Lung (tissue), 12 donors: ENCODE results near the gene CDKN1A. TPM values are rescaled to one million over a fixed set of nuclear protein-coding genes. Genes with fewer than 3 reads are reported as not detected.

Experiments
- ATAC-seq: fragments of 200-7000 bp; cut with Tn5 transposase; one replicate; pipeline ENCODE4 v1.9.1; 2020; ENCODE audit warnings: moderate number of reproducible peaks; ENCODE audit not compliant: insufficient read depth, low FRiP score
- DNase-seq, 3 donors: peaks; one replicate each; pipeline ENCODE4 v3.0.0-alpha.2; 2013 to 2017
- H3K27ac ChIP-seq, 2 donors: one replicate each; pipeline ENCODE4 v1.5.1; 2013; ENCODE audit warnings: mild to moderate bottlenecking in 2 of 2, moderate library complexity in 2 of 2, control low read depth in 1 of 2, inconsistent platforms in 1 of 2, low read depth in 1 of 2, low read length in 1 of 2
- H3K27me3 ChIP-seq, 3 donors: one replicate each; pipeline ENCODE4 v1.5.1; 2013; ENCODE audit warnings: low read length in 2 of 3; ENCODE audit not compliant: control insufficient read depth in 3 of 3, insufficient read depth in 3 of 3
- H3K36me3 ChIP-seq, 4 donors: one replicate each; pipeline ENCODE4 v1.5.1; 2013; ENCODE audit warnings: low read length in 4 of 4, mild to moderate bottlenecking in 1 of 4, moderate library complexity in 1 of 4; ENCODE audit not compliant: control insufficient read depth in 4 of 4, insufficient read depth in 4 of 4
- H3K4me1 ChIP-seq, 5 donors: one replicate each; pipeline ENCODE4 v1.5.1; 2013; ENCODE audit warnings: low read length in 5 of 5, mild to moderate bottlenecking in 2 of 5, moderate library complexity in 1 of 5; ENCODE audit not compliant: control insufficient read depth in 5 of 5, insufficient read depth in 5 of 5
- H3K4me3 ChIP-seq: one replicate; pipeline ENCODE4 v1.5.1; 2013; ENCODE audit warnings: mild to moderate bottlenecking, control low read depth, moderate library complexity
- H3K9ac ChIP-seq, 2 donors: one replicate each; pipeline ENCODE4 v1.5.1; 2013; ENCODE audit warnings: low read length in 2 of 2, control low read depth in 1 of 2; ENCODE audit not compliant: insufficient read depth in 1 of 2
- H3K9me3 ChIP-seq, 4 donors: one replicate each; pipeline ENCODE4 v1.5.1; 2013; ENCODE audit warnings: low read length in 3 of 4, mild to moderate bottlenecking in 1 of 4, moderate library complexity in 1 of 4; ENCODE audit not compliant: control insufficient read depth in 4 of 4, insufficient read depth in 3 of 4
- WGBS, 2 donors: extraction: QIAGEN DNeasy Blood & Tissue Kit; methylation state at CpG; one replicate each; pipeline ENCODE4 v1.1.7; 2013; 5-methylcytosine and 5-hydroxymethylcytosine counted together
- polyA plus RNA-seq, 2 donors: library from polyadenylated mRNA; stranded (reverse); fragments of 200-250 nt; gene quantifications; one replicate each; pipeline ENCODE4 v1.2.1, GENCODE V29; 2013
- total RNA-seq, 2 donors: library from RNA; depleted of rRNA in 1 of 2; stranded (reverse); fragments of >200 nt in 1 of 2; gene quantifications; one replicate each; pipeline ENCODE4 v1.2.1, GENCODE V29; 2014 to 2021
- TF ChIP-seq, protein P1 (sequence below): IDR thresholded peaks from 2 replicates; pipeline ENCODE4 v1.5.1; 2012; ENCODE audit warnings: mild to moderate bottlenecking; ENCODE audit errors: control extremely low read depth, extremely low read depth
- donor health status: control.
- donor health status: control.
- donor health status: Bipolar disorder and iron deficiency.
- donor health status: healthy.
- donor health status: DM: yes; HTN: yes; CAD: no.

Gene CDKN1A
- total and polyA plus RNA-seq, 4 donors, result 35.3 to 183 (median 66.2) TPM

DNA sequence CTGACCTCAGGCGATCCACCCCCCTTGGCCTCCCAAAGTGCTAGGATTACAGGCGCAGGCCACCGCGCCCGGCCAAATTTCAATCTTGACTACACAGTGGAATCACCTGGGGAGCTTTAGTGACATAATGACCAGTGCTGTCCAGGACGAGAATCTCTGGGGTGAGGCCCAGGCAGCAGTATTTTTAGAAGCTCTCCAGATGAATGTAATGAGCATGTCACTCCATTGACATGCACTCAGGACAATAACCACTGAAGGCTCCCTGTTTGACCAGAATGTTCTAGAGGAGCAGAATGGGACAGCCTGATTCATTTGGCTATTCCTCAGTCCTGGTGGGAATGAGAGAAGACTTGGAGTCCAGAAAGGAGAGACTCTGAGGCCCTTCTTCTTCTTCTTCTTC is 45.1 kb upstream of the CDKN1A start:
- no peaks in the 10 kb centered on the region for H3K27me3 ChIP-seq
- H3K9me3 ChIP-seq, result no peaks in the 10 kb centered on the region
- TF ChIP-seq, protein P1, sequence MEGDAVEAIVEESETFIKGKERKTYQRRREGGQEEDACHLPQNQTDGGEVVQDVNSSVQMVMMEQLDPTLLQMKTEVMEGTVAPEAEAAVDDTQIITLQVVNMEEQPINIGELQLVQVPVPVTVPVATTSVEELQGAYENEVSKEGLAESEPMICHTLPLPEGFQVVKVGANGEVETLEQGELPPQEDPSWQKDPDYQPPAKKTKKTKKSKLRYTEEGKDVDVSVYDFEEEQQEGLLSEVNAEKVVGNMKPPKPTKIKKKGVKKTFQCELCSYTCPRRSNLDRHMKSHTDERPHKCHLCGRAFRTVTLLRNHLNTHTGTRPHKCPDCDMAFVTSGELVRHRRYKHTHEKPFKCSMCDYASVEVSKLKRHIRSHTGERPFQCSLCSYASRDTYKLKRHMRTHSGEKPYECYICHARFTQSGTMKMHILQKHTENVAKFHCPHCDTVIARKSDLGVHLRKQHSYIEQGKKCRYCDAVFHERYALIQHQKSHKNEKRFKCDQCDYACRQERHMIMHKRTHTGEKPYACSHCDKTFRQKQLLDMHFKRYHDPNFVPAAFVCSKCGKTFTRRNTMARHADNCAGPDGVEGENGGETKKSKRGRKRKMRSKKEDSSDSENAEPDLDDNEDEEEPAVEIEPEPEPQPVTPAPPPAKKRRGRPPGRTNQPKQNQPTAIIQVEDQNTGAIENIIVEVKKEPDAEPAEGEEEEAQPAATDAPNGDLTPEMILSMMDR, result no peak
- H3K4me1 ChIP-seq, result peaks cover 0 to 11% (median 3%) of the 10 kb centered on the region in 5 donors
- DNase-seq (no peak), ATAC-seq (no peak)
- no peaks in the 10 kb centered on the region for H3K36me3 ChIP-seq
- 92 to 97% methylated on average over 6 of the region's 6 CpGs for WGBS, 2 donors
- peak overlapping the region in 1 of 2 donors; percentile 14 for H3K27ac ChIP-seq
- no peak overlapping the region for H3K4me3 ChIP-seq
- no peak overlapping the region for H3K9ac ChIP-seq

DNA sequence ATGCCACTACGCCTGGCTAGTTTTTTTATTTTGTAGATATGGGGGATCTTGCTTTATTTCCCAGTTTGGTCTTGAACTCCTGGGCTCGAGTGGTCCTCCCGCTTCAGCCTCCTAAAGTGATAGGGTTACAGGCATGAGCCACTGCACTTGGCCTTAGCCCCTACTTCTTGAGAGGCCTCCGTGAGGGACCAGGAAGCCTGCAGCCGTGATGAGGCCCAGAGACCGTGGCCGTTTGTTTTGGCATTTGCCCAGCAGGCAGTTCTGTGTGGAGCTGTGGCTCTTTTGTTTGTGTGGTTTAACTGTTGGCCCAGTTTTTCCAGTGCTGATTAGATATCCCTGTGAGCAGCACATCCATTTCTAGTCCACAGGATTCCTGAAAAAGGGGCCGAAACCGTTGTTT is 44.6 kb upstream of the CDKN1A start:
- Histone ChIP-seq H3K27ac (peak overlapping the region in 1 of 2 donors; percentile 14), H3K36me3 (no peaks in the 10 kb centered on the region), H3K4me3 (no peak overlapping the region), H3K27me3 (no peaks in the 10 kb centered on the region), H3K9me3 (no peaks in the 10 kb centered on the region), H3K9ac (no peak overlapping the region), H3K4me1 (peaks cover 0 to 11% (median 3%) of the 10 kb centered on the region in 5 donors)
- peak; percentile 61 to 83 (median 65) for DNase-seq
- 41 to 47% methylated on average over 9 of the region's 9 CpGs for WGBS, 2 donors
- ATAC-seq, result peak; percentile 48
- TF ChIP-seq, protein P1, result no peak

DNA sequence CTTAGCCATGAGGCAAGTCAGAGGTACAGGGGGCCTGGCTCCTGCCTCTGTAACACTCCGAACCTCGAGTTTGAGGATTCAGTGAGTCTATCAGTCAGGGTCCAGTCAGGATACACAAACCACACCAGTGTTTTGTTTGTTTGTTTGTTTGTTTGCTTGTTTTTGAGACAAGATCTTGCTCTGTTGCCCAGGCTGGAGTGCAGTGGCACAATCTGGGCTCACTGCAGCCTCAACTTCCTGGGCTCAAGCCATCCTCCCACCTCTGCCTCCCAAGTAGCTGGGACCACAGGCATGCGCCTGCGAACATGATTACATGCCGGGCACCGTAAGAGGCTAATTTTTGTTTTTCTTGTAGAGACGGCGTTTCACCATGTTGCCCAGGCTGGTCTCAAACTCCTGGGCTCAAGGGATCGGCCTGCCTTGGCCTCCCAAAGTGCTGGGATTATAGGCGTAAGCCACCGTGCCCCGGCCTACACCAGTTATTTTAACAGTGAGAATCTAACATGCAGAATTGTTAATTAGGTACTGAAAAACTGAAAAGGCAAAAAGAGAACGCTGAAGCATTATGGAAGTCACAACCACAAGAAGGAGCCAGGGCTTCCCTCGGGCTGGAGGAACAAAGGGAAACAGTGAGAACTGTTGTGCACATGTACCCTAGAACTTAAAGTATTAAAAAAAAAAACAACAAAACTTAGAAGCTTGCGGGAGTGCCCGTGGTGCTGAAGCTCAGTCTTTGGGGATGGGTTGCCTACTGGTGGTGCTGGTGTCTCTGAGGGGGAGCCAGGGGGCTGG is 44.0 kb upstream of the CDKN1A start:
- ATAC-seq (no peak), DNase-seq (no peak)
- H3K36me3 ChIP-seq, result no peaks in the 10 kb centered on the region
- no peak overlapping the region for H3K9ac ChIP-seq
- TF ChIP-seq, protein P1, result no peak
- no peak overlapping the region for H3K27ac ChIP-seq
- 82 to 86% methylated on average over 16 of the region's 16 CpGs for WGBS, 2 donors
- H3K4me3 ChIP-seq, result no peak overlapping the region
- no peaks in the 10 kb centered on the region for H3K9me3 ChIP-seq
- H3K4me1 ChIP-seq, result peaks cover 0 to 11% (median 0%) of the 10 kb centered on the region in 5 donors
- H3K27me3 ChIP-seq, result no peaks in the 10 kb centered on the region

DNA sequence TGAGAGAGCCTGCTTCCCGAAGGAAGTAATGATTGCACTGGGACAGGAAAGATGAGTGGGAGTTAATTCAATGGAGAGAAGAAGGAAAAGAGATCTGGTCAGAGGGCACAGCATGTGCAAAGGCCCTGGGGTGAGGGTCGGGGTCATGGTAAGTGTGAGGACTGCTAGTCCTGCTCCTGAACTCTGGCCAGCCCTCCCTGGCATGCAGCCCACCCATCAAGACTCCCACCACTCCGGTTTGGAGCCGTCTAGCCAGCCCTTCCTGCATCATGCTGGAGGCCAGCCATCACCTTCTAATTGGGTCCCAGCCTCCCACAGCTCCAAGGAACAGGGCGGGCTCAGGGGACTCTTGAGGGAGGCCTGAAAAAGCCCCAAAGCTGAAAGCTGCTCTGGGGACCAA is 42.2 kb upstream of the CDKN1A start:
- Histone ChIP-seq H3K4me3 (no peak overlapping the region), H3K27me3 (no peaks in the 10 kb centered on the region), H3K9ac (no peak overlapping the region), H3K9me3 (no peaks in the 10 kb centered on the region), H3K36me3 (no peaks in the 10 kb centered on the region), H3K4me1 (peaks cover 0 to 9% (median 0%) of the 10 kb centered on the region in 5 donors), H3K27ac (no peak overlapping the region)
- ATAC-seq (no peak), DNase-seq (peak in 1 of 3 donors; percentile 36)
- WGBS, 2 donors, result 68 to 81% methylated on average over 5 of the region's 5 CpGs
- TF ChIP-seq, protein P1, result no peak
